Measurements from ENCODE around the gene TP53I3.

The TP53I3 gene

GRCh38 chr2:24040511-24040910, 44.1 kb downstream of the TP53I3 start:
- DNase-seq = no peak
- no peak overlapping the region for H3K4me3 ChIP-seq (ENCODE audit: low read depth, low read length)
- no peak for TF ChIP-seq CTCF (IDR thresholded peaks at IDR 0.05; ENCODE audit: low read depth, low read length)
- no peaks in the 10 kb centered on the region for H3K9me3 ChIP-seq
- H3K27me3 ChIP-seq = no peaks in the 10 kb centered on the region
- H3K36me3 ChIP-seq = peaks cover 32% of the 10 kb centered on the region
- no peaks in the 10 kb centered on the region for H3K4me1 ChIP-seq

GRCh38 chr2:24038786-24039499, 45.7 kb downstream of the TP53I3 start:
- Histone ChIP-seq H3K36me3 (peaks cover 32% of the 10 kb centered on the region), H3K9me3 (no peaks in the 10 kb centered on the region), H3K27me3 (no peaks in the 10 kb centered on the region), H3K4me1 (no peaks in the 10 kb centered on the region), H3K4me3 (ENCODE audit: low read depth, low read length) (no peak overlapping the region)
- DNase-seq = no peak
- TF ChIP-seq CTCF (IDR thresholded peaks at IDR 0.05; ENCODE audit: low read depth, low read length) = no peak

Measured in BE2C (cell line).